SK-N-MC (cell line): ENCODE data around the gene ZNF586.
"Not testable (repeated sequence)": the region's sequence is repeated elsewhere in the genome, so short reads cannot be mapped to it uniquely, and the experiment has no call there.

Experiments
- EZH2 ChIP-seq: fragments of 200-600 bp; sonication (generic); IDR thresholded peaks from one replicate; pipeline ENCODE4 v1.6.1; 2017; ENCODE audit warnings: antibody characterized with exemption
- FOXP2 ChIP-seq: optimal IDR thresholded peaks from 2 replicates; pipeline ENCODE3; 2011; ENCODE audit warnings: mild to moderate bottlenecking, moderate library complexity; ENCODE audit not compliant: insufficient read depth; ENCODE audit errors: extremely low read length, control extremely low read depth

DNA sequence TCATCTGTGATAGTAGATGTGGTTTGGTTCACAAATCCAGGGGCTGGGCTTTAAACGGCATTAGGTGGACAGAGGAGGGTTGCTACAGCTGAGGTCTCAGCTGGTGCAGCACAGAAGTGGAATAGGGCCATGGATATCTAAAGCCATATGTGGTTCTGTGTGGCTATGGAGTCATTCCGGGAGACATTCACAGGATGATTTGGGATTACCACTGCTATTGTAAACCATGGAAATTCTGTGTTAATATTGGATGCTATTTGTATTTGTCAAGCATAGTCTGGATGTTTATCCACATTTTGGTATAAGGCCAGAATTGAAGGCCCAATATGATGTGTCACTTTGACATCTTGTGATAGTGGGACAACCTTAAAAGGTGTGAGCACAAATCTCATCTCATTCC lies 53.7 kb downstream of the ZNF586 start:
- not testable (repeated sequence) for TF ChIP-seq FOXP2, EZH2
